Measurements from ENCODE around the gene PMS2.
A peak's percentile ranks its signal among the peaks of the same experiment; 100 is the strongest.
"Not testable (repeated sequence)": the region's sequence is repeated elsewhere in the genome, so short reads cannot be mapped to it uniquely, and the experiment has no call there.

Gene PMS2

DNA sequence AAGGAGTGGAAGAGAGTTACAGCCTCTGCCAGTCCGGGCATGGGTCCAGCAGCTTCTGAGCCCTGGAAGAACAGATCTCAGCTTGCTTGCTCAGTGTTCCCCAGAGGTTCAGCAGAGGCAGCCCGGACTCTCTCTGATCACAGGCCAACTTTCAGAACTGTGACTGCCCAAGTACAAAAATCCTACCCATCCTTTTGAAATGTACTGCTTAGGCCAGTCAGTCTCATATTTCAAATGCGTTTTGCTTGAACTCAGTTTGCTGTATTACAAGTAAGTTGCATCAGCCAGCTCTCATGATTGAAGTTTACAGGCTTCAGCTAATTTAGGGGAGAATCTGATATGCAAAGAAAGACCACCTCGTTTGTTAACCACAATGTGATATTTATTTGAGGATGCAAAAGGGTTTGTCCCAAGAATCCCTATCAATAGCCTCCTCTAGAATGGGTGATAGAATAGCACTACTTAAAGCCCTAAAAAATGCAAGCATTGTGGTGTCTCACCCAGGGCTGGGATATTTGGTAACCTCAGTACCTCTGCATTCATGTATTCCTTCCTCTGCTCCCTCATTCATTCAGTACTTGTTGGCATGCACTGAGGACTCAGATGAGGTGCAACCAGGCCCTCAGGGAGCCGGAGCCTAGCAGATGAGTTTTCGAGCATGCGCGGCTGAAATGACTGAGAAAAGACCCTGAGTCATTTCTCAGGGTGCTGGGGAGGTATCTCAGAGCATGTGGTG lies 7.2 kb upstream of the PMS2 start:
- DNase-seq: peak; percentile 84

- DNase-seq: no peak
These were observed 3.7 kb upstream of the PMS2 start for GRCh38 chr7:6012355-6013104.

GRCh38 chr7:6011541-6011940 lies 2.7 kb upstream of the PMS2 start:
- DNase-seq: no peak

- DNase-seq: not testable (repeated sequence)
These were observed 1.5 kb upstream of the PMS2 start for GRCh38 chr7:6010370-6010769.

DNA sequence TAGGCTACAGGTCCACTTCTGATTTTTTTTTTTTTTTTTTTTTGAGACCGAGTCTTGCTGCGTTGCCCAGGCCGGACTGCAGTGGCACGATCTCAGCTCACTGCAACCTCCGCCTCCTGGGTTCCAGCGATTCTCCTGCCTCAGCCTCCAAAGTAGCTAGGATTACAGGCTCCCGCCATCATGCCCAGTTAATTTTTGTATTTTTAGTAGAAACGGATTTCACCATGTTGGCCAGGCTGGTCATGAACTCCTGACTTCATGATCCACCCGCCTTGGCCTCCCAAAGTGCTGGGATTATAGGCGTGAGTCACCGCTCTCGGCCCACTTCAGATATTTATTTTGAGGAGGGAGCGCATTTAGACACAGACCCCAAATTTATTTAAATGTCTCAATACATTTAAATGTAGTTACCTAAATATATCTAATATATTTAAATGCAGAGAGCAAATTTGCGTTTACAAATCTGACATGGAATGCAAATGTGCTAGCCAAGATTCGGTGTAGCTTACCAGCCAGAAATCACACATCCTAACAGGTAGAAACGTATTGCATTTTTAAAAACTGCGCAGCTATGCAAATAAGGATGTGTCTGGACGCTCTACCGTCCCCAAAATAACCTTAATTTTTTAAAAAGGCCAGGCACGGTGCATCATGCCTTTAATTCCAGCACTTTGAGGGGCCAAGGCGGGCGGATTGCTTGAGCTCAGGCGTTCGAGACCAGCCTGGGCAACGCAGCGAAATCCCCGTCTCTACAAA lies 836 bp downstream of the PMS2 start:
- DNase-seq: not testable (repeated sequence)

- no peak for DNase-seq
These were observed 1.5 kb downstream of the PMS2 start for GRCh38 chr7:6007386-6007785.

DNA sequence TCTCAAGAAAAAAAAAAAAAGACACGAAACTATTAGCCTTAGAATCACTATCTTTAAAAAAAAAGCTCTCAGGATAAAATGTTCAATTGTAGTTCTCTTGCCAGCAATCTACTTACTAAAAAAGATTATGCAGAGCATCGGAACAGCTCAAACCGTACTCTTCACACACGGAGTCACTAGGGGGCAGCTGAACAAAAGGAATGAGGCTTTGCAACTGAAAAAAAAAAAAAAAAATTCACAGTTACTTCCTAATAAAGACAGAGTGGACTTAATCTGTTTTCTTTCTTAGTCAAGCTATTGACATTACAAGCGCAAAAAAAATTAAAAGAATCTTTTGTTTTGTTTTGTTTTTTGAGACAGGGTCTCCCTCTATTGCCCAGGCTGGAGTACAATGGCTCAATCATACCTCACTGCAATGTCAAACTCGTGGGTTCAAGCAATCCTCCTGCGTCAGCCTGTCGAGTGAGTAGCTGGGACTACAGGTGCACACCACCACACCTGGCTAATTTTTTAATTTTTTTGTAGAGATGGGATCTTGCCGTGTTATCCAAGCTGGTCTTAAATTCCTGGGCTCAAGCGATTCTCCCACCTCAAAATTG lies 11.5 kb downstream of the PMS2 start:
- peak; percentile 26 for DNase-seq

DNA sequence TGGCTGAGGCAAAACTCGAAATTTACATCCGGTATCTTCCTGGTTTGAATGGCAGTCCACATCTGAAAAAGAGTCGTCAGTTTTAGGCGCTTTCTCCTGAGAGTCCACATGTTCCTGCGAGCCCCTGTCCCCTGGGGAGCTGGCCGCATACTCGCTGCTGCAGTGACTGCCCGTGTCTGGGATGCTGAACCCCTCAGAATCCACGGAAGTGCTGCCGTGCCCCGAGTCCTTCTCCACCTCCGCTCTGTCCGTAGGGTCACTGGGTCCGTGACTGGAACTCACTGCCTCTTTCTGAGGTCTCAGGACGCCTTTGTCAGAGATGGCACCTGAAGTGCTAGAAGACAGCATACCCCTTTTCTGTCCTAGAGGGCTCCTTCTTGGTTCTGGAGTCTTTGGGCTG lies 21.8 kb downstream of the PMS2 start:
- DNase-seq: not testable (repeated sequence)

DNA sequence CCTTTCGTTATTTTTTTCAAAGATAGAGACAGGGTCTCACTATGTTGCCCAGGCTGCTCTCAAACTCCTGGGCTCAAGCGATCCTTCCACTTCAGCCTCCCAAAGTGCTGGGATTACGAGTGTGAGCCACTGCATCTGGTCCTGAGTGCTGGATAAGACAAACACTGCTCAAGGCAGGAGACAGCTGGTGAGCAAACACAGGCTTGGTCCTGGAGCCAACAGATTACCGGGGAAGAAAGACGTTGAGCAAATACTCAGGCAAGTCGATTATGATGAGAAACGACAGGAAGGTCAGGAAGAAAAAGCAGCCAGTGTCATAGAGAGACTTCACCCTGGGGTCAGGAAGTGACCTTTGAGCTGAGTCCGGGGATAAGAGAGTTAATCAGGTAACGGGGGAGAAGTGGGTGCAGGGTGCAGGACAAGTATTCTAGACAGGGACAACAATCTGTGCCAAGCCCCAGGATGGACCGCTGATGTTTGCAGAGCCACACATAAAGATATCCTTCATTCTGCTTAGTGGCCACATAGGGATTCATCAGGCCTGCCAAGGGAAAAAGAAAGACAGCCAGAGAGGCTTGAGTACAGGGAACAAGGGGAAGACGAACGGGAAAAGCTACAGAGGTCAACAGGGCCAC lies 29.1 kb downstream of the PMS2 start:
- DNase-seq: not testable (repeated sequence)

GRCh38 chr7:5973580-5973979 lies 35.3 kb downstream of the PMS2 start:
- not testable (repeated sequence) for DNase-seq

GRCh38 chr7:5970347-5970911 lies 38.4 kb downstream of the PMS2 start, which contains the start of gene RSPH10B:
TSS of gene RSPH10B (minus strand) at chr7:5970689. CDS start at chr7:5967116, 3,573 bp downstream.
- DNase-seq: not testable (repeated sequence)

DNA sequence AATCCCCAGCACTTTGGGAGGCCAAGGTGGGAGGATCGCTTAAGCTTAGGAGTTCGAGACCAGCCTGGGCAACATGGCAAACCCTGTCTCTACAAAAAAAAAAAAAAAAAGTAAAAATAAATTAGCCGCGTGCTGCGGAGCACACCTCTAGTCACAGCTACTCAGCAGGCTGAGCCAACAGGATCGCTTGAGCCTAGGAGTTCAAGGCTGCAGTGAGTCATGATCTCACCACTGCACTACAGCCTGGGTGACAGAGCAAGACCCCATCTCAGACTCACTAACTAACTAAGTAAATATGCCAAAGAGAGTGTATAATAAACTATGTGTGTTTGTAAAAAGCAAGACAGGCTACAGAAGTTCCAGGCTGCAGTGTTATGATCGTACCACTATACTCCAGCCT lies 45.0 kb downstream of the PMS2 start:
- not testable (repeated sequence) for DNase-seq

DNA sequence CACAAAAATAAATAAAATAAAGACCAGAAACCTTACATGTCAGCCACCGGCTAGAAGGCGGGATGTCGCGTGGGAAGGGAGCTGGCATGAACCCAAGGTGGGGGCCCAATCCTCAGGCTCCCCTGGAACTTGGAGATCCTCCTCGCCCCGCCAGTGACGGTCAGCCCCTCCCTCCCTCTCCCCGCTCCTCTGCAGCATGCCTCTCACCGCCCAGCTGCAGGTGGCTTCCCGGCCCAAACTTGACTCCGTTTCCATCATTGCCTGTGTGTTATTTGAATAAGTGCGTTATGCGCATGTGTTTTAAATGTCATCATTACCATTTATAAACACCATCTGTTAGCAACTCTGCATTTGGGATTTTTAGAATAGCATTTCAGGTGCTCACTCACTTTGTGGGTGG lies 45.6 kb downstream of the PMS2 start:
- not testable (repeated sequence) for DNase-seq

DNA sequence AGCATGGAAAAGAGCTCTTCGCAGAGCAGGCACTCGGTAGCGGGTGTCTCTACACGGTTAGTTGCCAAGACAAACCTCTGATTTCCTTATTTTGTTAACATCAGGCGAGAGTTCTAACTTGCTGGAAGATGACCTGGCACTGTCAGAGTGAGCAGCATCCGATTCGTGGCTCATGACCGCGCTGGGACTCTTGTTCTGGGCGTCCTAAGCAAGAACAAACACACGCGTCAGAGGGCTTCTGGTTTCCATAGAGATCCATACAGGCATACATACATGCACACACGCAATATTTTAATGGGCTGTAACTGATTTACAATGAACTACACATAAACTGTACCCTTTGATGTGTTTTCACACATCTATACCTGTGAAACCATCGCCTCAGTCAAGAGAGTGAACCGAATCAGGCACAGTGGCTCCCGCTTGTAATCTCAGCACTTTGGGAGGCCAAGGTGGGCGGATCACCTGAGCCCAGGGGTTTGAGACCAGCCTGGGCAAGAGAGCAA lies 73.9 kb downstream of the PMS2 start:
- not testable (repeated sequence) for DNase-seq

- DNase-seq: not testable (repeated sequence)
These were observed 76.8 kb downstream of the PMS2 start for GRCh38 chr7:5931905-5932644.

DNA sequence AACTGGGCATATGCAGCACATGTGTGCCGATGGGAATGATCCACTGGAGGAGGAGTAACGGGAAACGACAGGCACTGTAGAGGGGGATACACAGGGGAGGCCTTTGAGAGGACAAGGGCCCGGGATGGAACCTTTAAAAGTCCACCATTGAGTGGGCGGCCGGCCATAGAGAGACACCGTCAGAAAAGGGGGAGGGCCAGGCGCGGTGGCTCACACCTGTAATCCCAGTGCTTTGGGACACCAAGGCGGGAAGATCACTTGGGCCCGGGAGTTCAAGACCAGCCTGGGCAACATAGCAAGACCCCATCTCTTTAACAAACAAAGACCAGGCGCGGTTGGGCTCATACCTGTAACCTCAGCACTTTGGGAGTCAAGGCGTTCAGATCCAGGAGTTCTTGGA lies 77.6 kb downstream of the PMS2 start:
- not testable (repeated sequence) for DNase-seq

DNA sequence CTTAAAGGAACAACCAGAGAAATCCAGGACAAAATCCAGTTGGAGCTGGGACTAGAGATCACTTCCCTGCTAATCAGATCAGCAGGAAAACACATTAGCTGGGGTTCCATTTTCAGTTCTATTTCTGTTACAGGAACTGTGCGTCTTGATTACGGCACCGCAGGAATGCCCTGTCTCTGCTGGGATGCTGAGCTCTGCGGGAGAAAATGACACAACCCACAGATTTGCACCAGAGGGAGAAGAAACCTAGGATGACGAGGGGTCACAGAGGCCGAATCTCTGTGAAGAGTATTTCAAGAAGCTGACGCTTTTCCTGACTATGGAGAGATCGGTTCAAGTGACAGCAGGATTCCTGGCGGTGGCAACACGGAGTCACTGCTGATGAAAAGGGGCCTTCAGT lies 78.6 kb downstream of the PMS2 start:
- not testable (repeated sequence) for DNase-seq

- not testable (repeated sequence) for DNase-seq
These were observed 82.5 kb downstream of the PMS2 start for GRCh38 chr7:5926263-5926870.

- DNase-seq: not testable (repeated sequence)
These were observed 84.2 kb downstream of the PMS2 start for GRCh38 chr7:5924630-5925029.

- DNase-seq: not testable (repeated sequence)
These were observed 84.7 kb downstream of the PMS2 start for GRCh38 chr7:5924180-5924579.
